Right lobe of liver (tissue), 4 donors: ENCODE results near the gene HES6.

Source experiments
- CTCF ChIP-seq, 4 donors: fragments of 200-600 bp in 3 of 4; fragments of 450-650 bp in 1 of 4; IDR thresholded peaks; one replicate each; pipeline versions ENCODE4 v1.5.1 to v1.8.0; 2016 to 2022; ENCODE audit warnings: antibody characterized with exemption in 4 of 4, mild to moderate bottlenecking in 2 of 4
- POLR2A ChIP-seq: fragments of 450-650 bp; IDR thresholded peaks from one replicate; pipeline ENCODE4 v1.6.1; 2017; ENCODE audit warnings: antibody characterized with exemption, mild to moderate bottlenecking
- donor health status: DM: no; HTN: no; CAD: no.
- donor health status: DM: no; HTN: no; CAD: no.
- donor health status: DM: no; HTN: yes; CAD: no.

GRCh38 chr2:238262496-238263122 lies 22.8 kb upstream of the HES6 start:
- TF ChIP-seq POLR2A (no peak), CTCF (IDR thresholded peaks at IDR 0.05) (no peak)
